ENCODE data around the gene CEP83.
"Not testable (repeated sequence)": the region's sequence is repeated elsewhere in the genome, so short reads cannot be mapped to it uniquely, and the experiment has no call there.

CEP83 gene

GRCh38 chr12:94401326-94401725 is 58.3 kb downstream of the CEP83 start:
- no peak for TF ChIP-seq ZFX (IDR thresholded peaks at IDR 0.05; ENCODE audit: borderline replicate concordance)
- TF ChIP-seq CTCF (IDR thresholded peaks at IDR 0.05) = no peak

GRCh38 chr12:94398685-94399084 is 61.0 kb downstream of the CEP83 start:
- H3K27ac ChIP-seq = not testable (repeated sequence)

More at GRCh38 chr12:94401326-94401725, 58.3 kb downstream of the CEP83 start:
- no peak overlapping the region for H3K27ac ChIP-seq

- no peak for TF ChIP-seq ZFX (IDR thresholded peaks at IDR 0.05; ENCODE audit: borderline replicate concordance)
- TF ChIP-seq CTCF (IDR thresholded peaks at IDR 0.05) = no peak
- H3K27ac ChIP-seq = no peak overlapping the region
Measured at GRCh38 chr12:94397401-94397800, 62.3 kb downstream of the CEP83 start.

DNA sequence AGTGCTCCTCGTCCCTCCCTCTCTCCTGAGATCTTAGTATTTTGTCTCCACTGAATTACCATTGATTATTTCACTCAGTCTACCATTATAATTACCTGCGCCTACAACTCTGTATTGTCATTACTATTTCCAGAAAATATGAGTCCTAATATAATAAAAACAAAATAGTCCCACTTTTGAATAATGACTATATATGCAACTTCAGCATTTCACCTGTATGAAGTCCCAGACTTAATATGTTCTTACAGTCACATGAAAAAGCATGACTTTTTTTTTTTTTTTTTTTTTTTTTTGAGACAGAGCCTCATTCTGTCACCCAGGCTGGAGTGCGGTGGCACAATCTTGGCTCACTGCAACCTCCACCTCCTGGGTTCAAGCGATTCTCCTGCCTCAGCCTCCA is 63.7 kb downstream of the CEP83 start:
- H3K27ac ChIP-seq = not testable (repeated sequence)

DNA sequence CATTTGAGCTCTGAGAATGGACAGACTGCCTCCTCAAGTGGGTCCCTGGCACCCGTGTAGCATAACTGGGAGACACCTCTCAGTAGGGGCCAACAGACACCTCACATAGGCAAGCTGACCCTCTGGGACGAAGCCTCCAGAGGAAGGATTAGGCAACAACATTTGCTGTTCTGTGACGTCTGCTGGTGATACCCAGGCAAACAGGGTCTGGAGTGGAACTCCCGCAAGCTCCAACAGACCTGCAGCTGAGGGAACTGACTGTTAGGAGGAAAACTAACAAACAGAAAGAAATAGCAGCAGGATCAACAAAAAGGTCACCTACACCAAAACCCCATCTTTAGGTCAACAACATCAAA is 69.6 kb downstream of the CEP83 start:
- H3K27ac ChIP-seq = no peak overlapping the region
- TF ChIP-seq ZFX (IDR thresholded peaks at IDR 0.05; ENCODE audit: borderline replicate concordance) (no peak), CTCF (IDR thresholded peaks at IDR 0.05) (no peak)

DNA sequence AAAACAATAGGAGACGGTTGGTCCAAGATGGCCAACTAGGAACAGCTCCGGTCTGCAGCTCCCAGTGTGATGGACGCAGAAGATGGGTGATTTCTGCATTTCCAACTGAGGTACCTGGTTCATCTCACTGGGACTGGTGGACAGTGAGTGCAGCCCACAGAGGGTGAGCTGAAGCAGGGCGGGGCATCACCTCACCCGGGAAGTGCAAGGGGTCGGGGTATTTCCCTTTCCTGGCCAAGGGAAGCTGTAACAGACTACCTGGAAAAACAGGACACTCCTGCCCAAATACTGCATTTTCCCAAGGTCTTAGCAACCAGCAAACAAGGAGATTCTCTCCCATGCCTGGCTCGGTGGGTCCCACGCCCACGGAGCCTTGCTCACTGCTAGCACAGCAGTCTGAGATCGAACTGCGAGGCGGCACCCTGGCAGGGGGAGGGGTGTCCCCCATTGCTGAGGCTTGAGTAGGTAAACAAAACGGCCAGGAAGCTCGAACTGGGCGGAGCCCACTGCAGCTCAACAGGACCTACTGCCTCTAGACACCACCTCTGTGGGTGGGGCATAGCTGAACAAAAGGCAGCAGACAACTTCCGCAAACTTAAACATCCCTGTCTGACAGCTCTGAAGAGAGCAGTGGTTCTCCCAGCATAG is 70.1 kb downstream of the CEP83 start:
- not testable (repeated sequence) for H3K27ac ChIP-seq

DNA sequence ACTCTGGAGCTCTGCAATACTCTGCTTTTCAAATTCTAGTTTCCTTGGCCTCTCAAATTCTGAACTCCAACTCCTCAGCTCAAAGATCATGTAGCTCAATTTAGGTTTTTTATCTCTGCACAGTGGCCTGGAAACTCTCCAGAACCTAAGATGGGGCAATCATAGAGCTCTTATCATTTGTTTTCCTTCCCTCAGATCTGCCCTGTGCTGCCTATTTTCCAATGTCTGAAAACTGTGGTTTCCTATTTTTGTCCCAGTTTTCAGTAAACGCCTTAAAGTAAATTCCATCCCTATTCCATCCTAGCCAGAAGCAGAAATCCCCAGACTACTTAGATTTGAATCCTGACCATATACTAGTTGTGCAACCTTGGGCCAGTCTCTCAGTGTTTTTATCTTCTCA is 73.2 kb downstream of the CEP83 start:
- TF ChIP-seq ZFX (IDR thresholded peaks at IDR 0.05; ENCODE audit: borderline replicate concordance) = no peak
- TF ChIP-seq CTCF (IDR thresholded peaks at IDR 0.05) = no peak
- no peak overlapping the region for H3K27ac ChIP-seq

DNA sequence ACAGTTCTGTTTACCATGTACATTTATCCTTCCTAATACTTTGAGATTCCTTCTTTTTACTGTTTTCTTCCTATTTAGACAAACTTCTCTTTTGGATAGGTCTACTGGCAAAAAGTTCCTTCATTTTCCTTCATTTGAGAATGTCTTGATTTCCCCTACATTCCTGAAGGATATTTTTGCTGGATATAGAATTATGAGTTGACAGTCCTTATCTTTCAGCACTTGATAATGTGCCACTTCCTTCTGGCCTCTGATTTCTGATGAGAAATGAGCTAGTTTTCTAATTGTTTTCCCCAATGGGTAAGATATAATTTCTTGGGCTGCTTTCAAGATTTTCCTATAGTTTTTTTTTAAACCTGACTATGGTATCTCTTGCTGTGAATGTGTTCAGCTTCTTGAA is 75.6 kb downstream of the CEP83 start:
- TF ChIP-seq CTCF (IDR thresholded peaks at IDR 0.05) (no peak), ZFX (IDR thresholded peaks at IDR 0.05; ENCODE audit: borderline replicate concordance) (no peak)
- no peak overlapping the region for H3K27ac ChIP-seq

DNA sequence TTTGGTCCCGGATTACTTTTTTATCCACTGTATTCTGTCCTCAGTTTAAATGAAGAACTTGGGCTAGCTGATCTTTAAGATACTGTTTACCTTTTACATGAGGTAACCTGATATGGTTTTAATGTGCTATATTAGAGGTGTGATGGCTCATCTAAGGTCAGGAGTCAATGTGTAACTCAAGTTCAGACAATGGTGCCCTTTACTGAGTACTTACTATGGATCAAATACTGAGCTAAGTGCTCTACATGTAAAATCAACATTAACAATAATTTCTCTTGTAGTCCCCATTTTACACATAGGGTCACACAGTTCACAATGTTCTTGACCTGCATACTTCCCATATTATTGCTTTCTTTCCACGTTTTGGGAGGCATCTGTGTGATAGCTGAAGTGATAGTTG is 79.2 kb downstream of the CEP83 start:
- no peak for TF ChIP-seq ZFX (IDR thresholded peaks at IDR 0.05; ENCODE audit: borderline replicate concordance)
- TF ChIP-seq CTCF (IDR thresholded peaks at IDR 0.05) = no peak
- no peak overlapping the region for H3K27ac ChIP-seq
